ENCODE data around the gene NPIPA1.
"Not testable (repeated sequence)": the region's sequence is repeated elsewhere in the genome, so short reads cannot be mapped to it uniquely, and the experiment has no call there.

DNA sequence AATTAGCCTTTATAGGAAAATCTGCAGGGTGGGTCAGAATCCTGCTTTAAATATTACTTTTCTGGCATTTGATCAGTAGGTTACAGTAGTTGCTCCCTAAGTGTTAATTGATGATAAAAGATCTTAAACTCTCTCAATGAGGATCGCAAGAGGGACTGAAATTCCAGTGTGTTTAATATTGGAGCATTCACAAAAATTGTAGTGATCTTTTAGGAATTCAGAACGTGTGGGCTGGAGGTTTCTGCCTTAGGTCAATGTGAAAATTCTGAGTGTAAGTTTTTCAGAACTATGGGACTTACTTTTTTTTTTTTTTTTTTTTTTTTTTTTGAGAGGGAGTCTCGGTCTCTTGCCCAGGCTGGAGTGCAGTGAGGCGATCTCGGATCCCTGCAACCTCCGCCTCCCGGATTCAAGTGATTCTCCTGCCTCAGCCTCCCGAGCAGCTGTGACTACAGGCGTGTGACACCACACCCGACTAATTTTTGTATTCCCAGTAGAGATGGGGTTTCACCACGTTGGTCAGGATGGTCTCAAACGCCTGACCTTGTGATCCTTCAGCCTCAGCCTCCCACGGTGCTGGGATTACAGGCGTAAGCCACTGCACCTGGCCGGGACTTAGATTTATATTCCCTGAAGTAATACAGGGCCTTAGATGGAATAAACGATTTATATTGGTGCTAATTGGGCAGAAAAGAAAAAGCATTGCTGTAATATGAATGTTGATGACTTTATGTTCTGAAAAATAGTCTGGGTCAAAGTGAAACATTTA lies 39.9 kb downstream of the NPIPA1 start:
- TF ChIP-seq, protein P1, sequence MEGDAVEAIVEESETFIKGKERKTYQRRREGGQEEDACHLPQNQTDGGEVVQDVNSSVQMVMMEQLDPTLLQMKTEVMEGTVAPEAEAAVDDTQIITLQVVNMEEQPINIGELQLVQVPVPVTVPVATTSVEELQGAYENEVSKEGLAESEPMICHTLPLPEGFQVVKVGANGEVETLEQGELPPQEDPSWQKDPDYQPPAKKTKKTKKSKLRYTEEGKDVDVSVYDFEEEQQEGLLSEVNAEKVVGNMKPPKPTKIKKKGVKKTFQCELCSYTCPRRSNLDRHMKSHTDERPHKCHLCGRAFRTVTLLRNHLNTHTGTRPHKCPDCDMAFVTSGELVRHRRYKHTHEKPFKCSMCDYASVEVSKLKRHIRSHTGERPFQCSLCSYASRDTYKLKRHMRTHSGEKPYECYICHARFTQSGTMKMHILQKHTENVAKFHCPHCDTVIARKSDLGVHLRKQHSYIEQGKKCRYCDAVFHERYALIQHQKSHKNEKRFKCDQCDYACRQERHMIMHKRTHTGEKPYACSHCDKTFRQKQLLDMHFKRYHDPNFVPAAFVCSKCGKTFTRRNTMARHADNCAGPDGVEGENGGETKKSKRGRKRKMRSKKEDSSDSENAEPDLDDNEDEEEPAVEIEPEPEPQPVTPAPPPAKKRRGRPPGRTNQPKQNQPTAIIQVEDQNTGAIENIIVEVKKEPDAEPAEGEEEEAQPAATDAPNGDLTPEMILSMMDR (conservative IDR thresholded peaks at IDR 0.05; ENCODE audit: low read length) = not testable (repeated sequence)
- TF ChIP-seq EZH2phosphoT487 (IDR thresholded peaks at IDR 0.05; ENCODE audit: borderline replicate concordance, low read depth, low read length) = not testable (repeated sequence)
